Measurements from ENCODE around the gene KLK1. TPM values are rescaled to one million over a fixed set of nuclear protein-coding genes. Genes with fewer than 3 reads are reported as not detected.
A peak's percentile ranks its signal among the peaks of the same experiment; 100 is the strongest.

Gene KLK1
- polyA plus RNA-seq, 3 donors, result 0.66 to 0.72 TPM; not detected in 1

GRCh38 chr19:50832666-50833065, 9.1 kb upstream of the KLK1 start:
- 65% methylated on average over 4 of the region's 8 CpGs for WGBS (ENCODE audit: insufficient coverage)
- peaks cover 0 to 2% of the 10 kb centered on the region in 2 donors for H3K36me3 Mint-ChIP-seq

GRCh38 chr19:50831026-50831396, 7.4 kb upstream of the KLK1 start:
- Histone ChIP-seq H3K79me2 (ENCODE audit: insufficient read depth, low read length) (no peaks in the 10 kb centered on the region), H3K36me3 (replicated peaks in 1 of 2; ENCODE audit: control insufficient read depth in 1 of 2, insufficient read depth in 2 of 2, low read length in 2 of 2) (no peaks in the 10 kb centered on the region), H3K9me3 (replicated peaks in 1 of 2; ENCODE audit: control insufficient read depth in 1 of 2, insufficient read depth in 1 of 2, low read length in 2 of 2) (no peaks in the 10 kb centered on the region), H4K20me1 (ENCODE audit: insufficient read depth, low read length) (no peaks in the 10 kb centered on the region), H3K27ac (ENCODE audit: low read depth in 1 of 2, low read length in 2 of 2) (no peak overlapping the region), H3K27me3 (ENCODE audit: control insufficient read depth in 2 of 2, insufficient read depth in 2 of 2, low read length in 2 of 2) (peaks cover 9 to 21% of the 10 kb centered on the region in 2 donors), H3K4me2 (replicated peaks; ENCODE audit: extremely low read depth, low read length, poor library complexity, severe bottlenecking) (no peak overlapping the region), H3K4me3 (replicated peaks in 1 of 3; ENCODE audit: low read depth in 2 of 3, low read length in 3 of 3) (no peak overlapping the region), H3K9ac (ENCODE audit: insufficient read depth, low read length, poor library complexity, severe bottlenecking) (no peak overlapping the region), H2AFZ (ENCODE audit: insufficient read depth, low read depth, low read length, poor library complexity, severe bottlenecking) (no peak overlapping the region), H3K4me1 (ENCODE audit: control insufficient read depth in 1 of 2, insufficient read depth in 2 of 2, low read length in 2 of 2) (peaks cover 6 to 8% of the 10 kb centered on the region in 2 donors)
- Mint-ChIP-seq H3K36me3 (no peaks in the 10 kb centered on the region), H3K4me3 (no peak overlapping the region), H3K9me3 (peaks cover 0 to 7% (median 2%) of the 10 kb centered on the region in 7 donors), H3K4me1 (peaks cover 7% of the 10 kb centered on the region), H3K27ac (no peak overlapping the region), H3K27me3 (ENCODE audit: low read depth in 3 of 3) (peaks cover 33 to 54% (median 37%) of the 10 kb centered on the region in 3 donors)
- WGBS (ENCODE audit: insufficient coverage), result 74% methylated on average over 7 of the region's 7 CpGs
- no peak for DNase-seq
- no peak for TF ChIP-seq CTCF (IDR thresholded peaks at IDR 0.05)
- intact Hi-C loops (cut with micrococcal nuclease), result no loop called here

More at GRCh38 chr19:50832666-50833065, 9.1 kb upstream of the KLK1 start:
- Histone ChIP-seq H2AFZ (ENCODE audit: insufficient read depth, low read depth, low read length, poor library complexity, severe bottlenecking) (no peak overlapping the region), H3K79me2 (ENCODE audit: insufficient read depth, low read length) (no peaks in the 10 kb centered on the region), H3K27ac (ENCODE audit: low read depth in 1 of 2, low read length in 2 of 2) (no peak overlapping the region), H3K27me3 (ENCODE audit: control insufficient read depth in 2 of 2, insufficient read depth in 2 of 2, low read length in 2 of 2) (peaks cover 12 to 37% of the 10 kb centered on the region in 2 donors), H3K9me3 (replicated peaks in 1 of 2; ENCODE audit: control insufficient read depth in 1 of 2, insufficient read depth in 1 of 2, low read length in 2 of 2) (no peaks in the 10 kb centered on the region), H3K4me2 (replicated peaks; ENCODE audit: extremely low read depth, low read length, poor library complexity, severe bottlenecking) (no peak overlapping the region), H3K9ac (ENCODE audit: insufficient read depth, low read length, poor library complexity, severe bottlenecking) (no peak overlapping the region), H3K36me3 (replicated peaks in 1 of 2; ENCODE audit: control insufficient read depth in 1 of 2, insufficient read depth in 2 of 2, low read length in 2 of 2) (no peaks in the 10 kb centered on the region), H3K4me1 (ENCODE audit: control insufficient read depth in 1 of 2, insufficient read depth in 2 of 2, low read length in 2 of 2) (peaks cover 8 to 11% of the 10 kb centered on the region in 2 donors), H4K20me1 (ENCODE audit: insufficient read depth, low read length) (no peaks in the 10 kb centered on the region), H3K4me3 (replicated peaks in 1 of 3; ENCODE audit: low read depth in 2 of 3, low read length in 3 of 3) (no peak overlapping the region)
- Mint-ChIP-seq H3K27ac (peak overlapping the region in 1 of 7 donors; percentile 62), H3K4me3 (no peak overlapping the region), H3K4me1 (peaks cover 13% of the 10 kb centered on the region), H3K9me3 (peaks cover 0 to 8% (median 0%) of the 10 kb centered on the region in 7 donors), H3K27me3 (ENCODE audit: low read depth in 3 of 3) (peaks cover 46 to 62% (median 48%) of the 10 kb centered on the region in 3 donors)
- no peak for TF ChIP-seq CTCF (IDR thresholded peaks at IDR 0.05)
- no peak for DNase-seq
- intact Hi-C loops (cut with micrococcal nuclease), result no loop called here
